ENCODE data around the gene ZNF280D.

Gene ZNF280D

DNA sequence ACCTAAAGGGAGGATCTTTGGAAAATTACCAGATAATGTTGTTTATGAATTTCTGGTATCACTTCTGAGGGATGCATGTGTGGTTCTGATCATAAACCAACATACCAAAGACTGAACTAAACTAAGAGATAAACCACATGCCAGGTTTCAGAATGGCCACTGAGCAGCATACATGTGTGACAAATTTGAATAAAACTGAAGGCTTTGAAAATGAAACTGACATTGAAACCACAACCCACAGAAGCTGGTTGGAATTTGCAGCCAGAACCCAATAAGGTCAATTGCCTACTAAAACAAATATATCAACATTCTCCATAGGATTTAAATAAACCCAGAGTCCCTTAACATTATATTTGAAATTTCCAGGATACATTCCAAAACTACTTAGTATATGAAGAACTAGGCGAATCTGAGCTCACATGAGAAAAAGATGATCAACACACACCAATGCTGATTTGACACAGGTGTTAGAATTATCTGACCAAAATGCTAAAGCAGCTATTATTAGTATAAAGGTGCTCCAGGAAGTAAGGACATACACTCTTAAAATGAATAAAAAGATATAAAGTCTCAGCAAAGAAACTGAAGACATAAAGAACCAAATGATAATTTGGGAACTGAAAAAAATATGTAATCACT, 125.0 kb downstream of the ZNF280D start:
- no peaks in the 10 kb centered on the region for H3K36me3 Mint-ChIP-seq (ENCODE audit: low read depth)
- H3K4me1 Mint-ChIP-seq (ENCODE audit: low read depth) = peaks cover 12% of the 10 kb centered on the region
- no peak overlapping the region for H3K27ac Mint-ChIP-seq
- H3K9me3 Mint-ChIP-seq = no peaks in the 10 kb centered on the region
- H3K4me3 Mint-ChIP-seq = no peak overlapping the region
- peaks cover 14% of the 10 kb centered on the region for H3K27me3 Mint-ChIP-seq

- Mint-ChIP-seq H3K4me1 (ENCODE audit: low read depth) (no peaks in the 10 kb centered on the region), H3K36me3 (ENCODE audit: low read depth) (peaks cover 4% of the 10 kb centered on the region), H3K27ac (no peak overlapping the region), H3K9me3 (peaks cover 21% of the 10 kb centered on the region), H3K27me3 (peaks cover 14% of the 10 kb centered on the region), H3K4me3 (no peak overlapping the region)
Observed at GRCh38 chr15:56602253-56602652, 131.1 kb downstream of the ZNF280D start.

DNA sequence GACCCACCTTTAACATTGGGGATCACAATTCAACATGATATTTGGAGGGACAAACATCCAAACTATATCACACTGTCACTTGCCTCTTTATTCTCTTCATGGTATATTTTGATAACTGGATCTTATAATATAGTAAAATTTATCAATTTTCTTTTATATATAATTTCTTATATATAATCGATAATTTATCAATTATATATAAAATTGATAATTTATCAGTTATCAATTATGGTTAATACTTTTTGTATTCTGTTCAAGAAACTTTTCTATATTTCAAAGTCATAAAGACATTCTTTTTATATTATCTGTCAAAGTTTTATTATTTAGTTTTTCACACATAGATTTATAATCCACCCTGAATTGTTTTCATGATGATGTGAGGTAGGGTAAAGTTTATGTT, 132.9 kb downstream of the ZNF280D start:
- H3K27ac Mint-ChIP-seq = no peak overlapping the region
- peaks cover 21% of the 10 kb centered on the region for H3K9me3 Mint-ChIP-seq
- H3K4me3 Mint-ChIP-seq = no peak overlapping the region
- no peaks in the 10 kb centered on the region for H3K4me1 Mint-ChIP-seq (ENCODE audit: low read depth)
- H3K27me3 Mint-ChIP-seq = peaks cover 5% of the 10 kb centered on the region
- H3K36me3 Mint-ChIP-seq (ENCODE audit: low read depth) = peaks cover 4% of the 10 kb centered on the region

DNA sequence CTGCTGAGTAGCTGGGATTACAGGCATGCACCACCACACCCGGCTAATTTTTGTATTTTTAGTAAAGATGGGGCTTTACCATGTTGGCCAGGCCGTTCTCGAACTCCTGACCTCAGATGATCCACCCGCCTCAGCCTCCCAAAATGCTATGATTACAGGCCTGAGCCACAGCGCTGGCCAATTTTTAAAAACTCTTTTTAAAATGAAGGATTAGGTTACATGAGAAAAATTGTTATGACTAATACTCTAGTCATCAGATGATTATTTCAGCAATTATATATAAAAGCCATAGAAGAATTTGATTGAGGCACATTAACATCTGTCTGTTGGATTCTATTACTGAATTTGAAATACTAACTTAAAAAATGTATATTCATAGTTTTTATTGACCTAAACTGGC, 134.3 kb downstream of the ZNF280D start:
- peaks cover 4% of the 10 kb centered on the region for H3K36me3 Mint-ChIP-seq (ENCODE audit: low read depth)
- peaks cover 12% of the 10 kb centered on the region for H3K27me3 Mint-ChIP-seq
- no peak overlapping the region for H3K27ac Mint-ChIP-seq
- no peak overlapping the region for H3K4me3 Mint-ChIP-seq
- no peaks in the 10 kb centered on the region for H3K4me1 Mint-ChIP-seq (ENCODE audit: low read depth)
- H3K9me3 Mint-ChIP-seq = peaks cover 21% of the 10 kb centered on the region

DNA sequence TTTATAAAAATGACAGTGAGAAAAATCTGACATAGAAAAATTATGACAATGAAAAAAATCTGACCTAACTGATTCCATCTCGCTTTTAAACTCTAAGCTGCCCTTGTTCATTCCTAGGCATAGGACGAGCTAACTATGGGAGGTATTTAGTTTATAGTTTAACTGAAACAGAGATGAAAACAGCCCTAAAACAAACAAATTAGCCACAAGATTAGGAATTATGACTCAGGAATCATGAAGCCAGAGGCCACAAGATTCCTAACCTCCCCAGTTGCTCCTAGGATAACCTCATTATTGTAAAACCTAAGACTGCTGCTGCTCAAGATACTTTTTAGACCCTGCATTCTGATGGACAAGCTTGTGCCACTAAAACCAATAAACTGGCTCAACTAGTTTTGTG, 145.6 kb downstream of the ZNF280D start:
- H3K4me1 Mint-ChIP-seq (ENCODE audit: low read depth) = no peaks in the 10 kb centered on the region
- H3K4me3 Mint-ChIP-seq = no peak overlapping the region
- H3K9me3 Mint-ChIP-seq = peaks cover 13% of the 10 kb centered on the region
- peaks cover 4% of the 10 kb centered on the region for H3K36me3 Mint-ChIP-seq (ENCODE audit: low read depth)
- H3K27ac Mint-ChIP-seq = no peak overlapping the region
- H3K27me3 Mint-ChIP-seq = no peaks in the 10 kb centered on the region

GRCh38 chr15:56586206-56586605, 147.1 kb downstream of the ZNF280D start:
- peaks cover 4% of the 10 kb centered on the region for H3K36me3 Mint-ChIP-seq (ENCODE audit: low read depth)
- peaks cover 13% of the 10 kb centered on the region for H3K9me3 Mint-ChIP-seq
- no peaks in the 10 kb centered on the region for H3K4me1 Mint-ChIP-seq (ENCODE audit: low read depth)
- no peaks in the 10 kb centered on the region for H3K27me3 Mint-ChIP-seq
- H3K4me3 Mint-ChIP-seq = no peak overlapping the region
- H3K27ac Mint-ChIP-seq = no peak overlapping the region

- peaks cover 13% of the 10 kb centered on the region for H3K9me3 Mint-ChIP-seq
- no peaks in the 10 kb centered on the region for H3K27me3 Mint-ChIP-seq
- no peak overlapping the region for H3K27ac Mint-ChIP-seq
- no peaks in the 10 kb centered on the region for H3K4me1 Mint-ChIP-seq (ENCODE audit: low read depth)
- no peak overlapping the region for H3K4me3 Mint-ChIP-seq
- peaks cover 4% of the 10 kb centered on the region for H3K36me3 Mint-ChIP-seq (ENCODE audit: low read depth)
Observed at GRCh38 chr15:56582785-56583184, 150.5 kb downstream of the ZNF280D start.

All from stimulated activated naive CD8-positive, alpha-beta T cell treated with anti-CD3 and anti-CD28 coated beads, Interleukin-15, Interleukin-2, amounts not matched to agents 100 ng/mL and 50 ng/mL, for 24 hours (primary cell).